ENCODE measurements around the gene CCL28.

GRCh38 chr5:43420241-43420640, 8.1 kb upstream of the CCL28 start:
- TF ChIP-seq ATF1 (CRISPR knock-in tag; IDR thresholded peaks at IDR 0.05) (no peak), ATF1 (tag; IDR thresholded peaks at IDR 0.05) (no peak), NKRF (IDR thresholded peaks at IDR 0.05; ENCODE audit: borderline replicate concordance) (no peak), CTCF (IDR thresholded peaks at IDR 0.05 in 2 of 3, conservative IDR thresholded peaks at IDR 0.05 in 1 of 3; ENCODE audit: insufficient read depth in 2 of 3, low read depth in 1 of 3, low read length in 3 of 3) (no peak), POLR2A (conservative IDR thresholded peaks at IDR 0.05) (no peak), KAT2B (IDR thresholded peaks at IDR 0.05; ENCODE audit: low read depth, low read length) (no peak), SETDB1 (IDR thresholded peaks at IDR 0.05; ENCODE audit: low read length) (no peak), U2AF2 (optimal IDR thresholded peaks at IDR 0.05; ENCODE audit: low read depth, low read length) (no peak), PYGO2 (tag; IDR thresholded peaks at IDR 0.05) (no peak), CEBPB (tag; IDR thresholded peaks at IDR 0.05) (no peak)
